T-helper 2 cell treated with Interferon-gamma antibody and Interleukin-4, amounts not matched to agents 100 ng/mL and 5 ng/mL, for 36 hours (primary cell): Measurements from ENCODE around the gene MARVELD3. TPM values are rescaled to one million over a fixed set of nuclear protein-coding genes. Genes with fewer than 3 reads are reported as not detected.

Experiments
- intact Hi-C: fragments of 100-400 bp; cut with micrococcal nuclease; formaldehyde crosslinking; loops from one replicate; pipeline ENCODE4 v1.15.1; 2023
- total RNA-seq: library from RNA; stranded (reverse); gene quantifications from 2 replicates; pipeline ENCODE4 v1.2.3, GENCODE V29; 2022

The MARVELD3 gene
- total RNA-seq, 1 donor from 2014 or later: not detected

- intact Hi-C loops: no loop called here
Measured at GRCh38 chr16:71622088-71622487, 3.9 kb upstream of the MARVELD3 start.

- intact Hi-C loops: no loop called here
Measured at GRCh38 chr16:71623597-71623996, 2.4 kb upstream of the MARVELD3 start.

- intact Hi-C loops: no loop called here
Measured at GRCh38 chr16:71625113-71625850, 702 bp upstream of the MARVELD3 start.

GRCh38 chr16:71626858-71627213 is 852 bp downstream of the MARVELD3 start:
- intact Hi-C loops: no loop called here

GRCh38 chr16:71627731-71628181 is 1.8 kb downstream of the MARVELD3 start:
- intact Hi-C loops: no loop called here

GRCh38 chr16:71628810-71629209 is 2.8 kb downstream of the MARVELD3 start:
- intact Hi-C loops: no loop called here

- intact Hi-C loops: no loop called here
Measured at GRCh38 chr16:71629278-71630016, 3.5 kb downstream of the MARVELD3 start.

- intact Hi-C loops: no loop called here
Measured at GRCh38 chr16:71630808-71631207, 4.8 kb downstream of the MARVELD3 start.

- intact Hi-C loops: no loop called here
Measured at GRCh38 chr16:71631776-71632175, 5.8 kb downstream of the MARVELD3 start.

- intact Hi-C loops: no loop called here
Measured at GRCh38 chr16:71635632-71636031, 9.6 kb downstream of the MARVELD3 start.

GRCh38 chr16:71637398-71637797 is 11.4 kb downstream of the MARVELD3 start:
- intact Hi-C loops: no loop called here

GRCh38 chr16:71645450-71645849 is 19.5 kb downstream of the MARVELD3 start:
- intact Hi-C loops: no loop called here

GRCh38 chr16:71647391-71647790 is 21.4 kb downstream of the MARVELD3 start:
- intact Hi-C loops: no loop called here

GRCh38 chr16:71648162-71648561 is 22.2 kb downstream of the MARVELD3 start:
- intact Hi-C loops: no loop called here

GRCh38 chr16:71648921-71649320 is 22.9 kb downstream of the MARVELD3 start:
- intact Hi-C loops: no loop called here

- intact Hi-C loops: no loop called here
Measured at GRCh38 chr16:71649704-71650103, 23.7 kb downstream of the MARVELD3 start.

GRCh38 chr16:71658771-71659170 is 32.8 kb downstream of the MARVELD3 start:
- intact Hi-C loops: no loop called here

- intact Hi-C loops: no loop called here
Measured at GRCh38 chr16:71659471-71659870, 33.5 kb downstream of the MARVELD3 start.

GRCh38 chr16:71666264-71666663 is 40.3 kb downstream of the MARVELD3 start:
- intact Hi-C loops: no loop called here

- intact Hi-C loops: no loop called here
Measured at GRCh38 chr16:71666928-71667707, 41.1 kb downstream of the MARVELD3 start.

- intact Hi-C loops: no loop called here
Measured at GRCh38 chr16:71669926-71670536, 44.0 kb downstream of the MARVELD3 start.

- intact Hi-C loops: no loop called here
Measured at GRCh38 chr16:71670537-71670936, 44.6 kb downstream of the MARVELD3 start.
